ENCODE results near the gene CTNNA3.

The CTNNA3 gene

DNA sequence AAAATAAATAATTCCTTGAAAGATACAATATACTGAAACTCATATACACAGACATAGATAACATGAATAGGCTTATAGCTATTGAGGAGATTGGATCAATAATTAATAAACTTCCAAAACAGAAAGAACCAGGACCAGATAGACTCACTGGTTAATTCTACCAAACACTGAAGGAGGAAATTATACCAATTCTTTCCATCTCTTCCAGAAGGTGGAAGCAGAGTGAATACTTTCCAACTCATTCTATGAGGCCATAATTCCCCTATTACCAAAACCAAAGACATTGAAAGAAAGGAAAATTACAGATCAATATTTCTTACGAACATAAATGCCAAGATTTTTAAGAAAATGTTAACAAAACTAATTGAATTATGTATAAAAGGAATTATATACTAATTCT lies 1394.9 kb downstream of the CTNNA3 start:
- no peak for DNase-seq (ENCODE audit: low read depth in 2 of 2)

DNA sequence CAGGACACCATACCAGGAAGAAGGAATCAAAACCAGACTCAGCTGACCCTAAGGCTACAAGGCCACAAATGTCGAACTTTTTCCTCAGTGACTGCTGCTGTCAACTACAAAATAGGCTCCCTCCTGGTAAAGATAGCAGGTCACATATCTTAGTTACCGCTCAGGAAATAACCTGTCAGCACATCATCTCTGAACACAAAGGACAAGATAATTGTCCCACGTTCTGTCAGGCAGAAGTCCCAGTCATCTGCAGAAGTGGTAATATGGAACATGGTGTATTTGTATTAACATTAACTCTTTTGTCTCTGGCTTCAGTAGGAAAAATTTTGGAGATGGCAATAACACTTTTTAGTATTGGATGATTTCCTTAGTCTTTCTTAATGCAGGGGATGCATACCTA lies 1400.4 kb downstream of the CTNNA3 start:
- no peak for DNase-seq (ENCODE audit: low read depth in 2 of 2)

DNA sequence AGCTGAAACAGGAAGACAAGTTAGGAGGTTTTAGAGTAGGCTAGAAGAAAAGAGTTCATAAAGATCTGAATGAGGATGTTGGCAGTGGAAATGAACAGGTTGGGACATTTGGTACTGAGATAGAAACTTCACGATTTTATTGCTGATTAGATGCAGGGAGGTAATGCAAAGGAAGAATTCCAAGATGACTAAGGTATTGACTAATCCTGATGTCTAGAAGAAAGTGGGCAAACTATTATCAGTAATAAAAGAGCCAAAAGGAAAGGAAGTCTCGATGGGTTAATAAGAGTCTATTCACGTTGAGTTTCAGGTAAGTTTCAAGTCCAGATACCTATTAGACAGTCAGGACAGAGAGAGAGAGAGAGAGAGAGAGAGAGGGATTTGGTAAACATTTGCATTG lies 1401.5 kb downstream of the CTNNA3 start:
- no peak for DNase-seq (ENCODE audit: low read depth in 2 of 2)

- DNase-seq (ENCODE audit: low read depth in 2 of 2) = no peak
These were observed 1403.1 kb downstream of the CTNNA3 start for GRCh38 chr10:66292922-66293321.

- DNase-seq (ENCODE audit: low read depth in 2 of 2) = no peak
These were observed 1403.5 kb downstream of the CTNNA3 start for GRCh38 chr10:66292456-66292855.

DNA sequence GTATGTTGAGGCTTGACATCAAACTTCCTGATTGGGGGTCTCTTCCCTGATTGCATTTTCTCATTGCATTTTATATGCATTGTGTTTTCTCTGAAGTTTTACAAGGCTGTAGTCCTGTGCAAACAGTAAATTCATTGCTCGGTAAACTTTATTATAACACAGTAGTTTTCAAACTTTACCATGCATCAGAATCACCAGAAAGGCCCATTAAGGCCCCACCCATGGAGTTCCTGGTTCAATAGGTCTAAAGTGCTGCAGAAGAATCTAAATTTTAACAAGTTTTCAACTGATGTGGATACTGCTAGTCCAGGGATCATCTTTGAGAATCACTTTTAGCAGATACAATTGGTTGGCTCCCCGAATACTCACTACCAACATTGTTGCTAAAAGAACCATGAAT lies 1404.9 kb downstream of the CTNNA3 start:
- no peak for DNase-seq (ENCODE audit: low read depth in 2 of 2)

GRCh38 chr10:66284621-66285020 lies 1411.4 kb downstream of the CTNNA3 start:
- no peak for DNase-seq (ENCODE audit: low read depth in 2 of 2)

DNA sequence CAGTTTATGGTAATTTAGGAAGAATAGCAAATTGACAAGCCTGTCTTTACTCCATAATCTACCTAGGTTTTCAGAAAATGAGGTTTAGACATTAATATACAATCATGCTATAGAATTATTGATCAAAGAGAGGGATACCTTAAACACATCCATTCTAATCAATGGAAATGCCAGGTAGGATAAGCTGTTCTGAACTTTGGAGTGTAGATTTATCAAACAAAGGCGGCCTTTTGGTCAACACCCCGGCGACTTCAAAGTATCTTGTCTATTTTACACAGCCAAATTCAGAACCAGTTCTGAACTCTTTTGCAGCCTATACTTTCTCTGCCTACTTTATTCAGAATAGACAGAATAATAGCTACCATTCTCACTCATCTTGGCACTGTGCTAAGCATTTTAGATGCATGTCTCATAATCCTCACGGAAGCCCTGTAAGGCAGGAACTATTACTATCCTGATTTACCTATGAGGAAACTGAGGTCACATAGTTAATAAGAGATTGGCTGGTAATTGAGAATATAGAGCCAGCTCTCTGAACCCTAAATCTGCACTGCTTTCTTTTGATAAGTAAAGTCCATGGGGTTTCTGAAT lies 1412.0 kb downstream of the CTNNA3 start:
- DNase-seq (ENCODE audit: low read depth in 2 of 2) = no peak

GRCh38 chr10:66283064-66283463 lies 1412.9 kb downstream of the CTNNA3 start:
- DNase-seq (ENCODE audit: low read depth in 2 of 2) = no peak

- no peak for DNase-seq (ENCODE audit: low read depth in 2 of 2)
These were observed 1414.7 kb downstream of the CTNNA3 start for GRCh38 chr10:66281327-66281726.

DNA sequence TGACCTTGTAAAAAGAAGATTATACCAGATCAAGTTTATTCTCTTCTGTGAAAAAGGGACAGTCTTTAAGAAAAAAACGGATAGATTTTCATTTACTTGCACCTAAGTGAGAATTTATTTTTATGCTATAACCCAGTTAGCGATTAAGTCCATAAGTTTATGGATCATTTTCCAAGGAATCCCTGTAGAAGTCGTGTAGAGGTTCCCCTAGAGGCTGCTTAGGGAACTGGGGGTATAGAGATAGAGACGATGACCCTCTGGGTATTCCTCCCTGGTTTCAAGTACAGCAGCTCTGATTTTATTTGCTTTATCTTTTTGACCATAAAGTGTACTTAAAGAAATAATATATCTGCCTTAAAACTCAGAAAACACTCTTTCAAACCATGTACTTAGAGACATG lies 1418.5 kb downstream of the CTNNA3 start:
- no peak for DNase-seq (ENCODE audit: low read depth in 2 of 2)

GRCh38 chr10:66273966-66274519 lies 1422.0 kb downstream of the CTNNA3 start:
- DNase-seq (ENCODE audit: low read depth in 2 of 2) = no peak

DNA sequence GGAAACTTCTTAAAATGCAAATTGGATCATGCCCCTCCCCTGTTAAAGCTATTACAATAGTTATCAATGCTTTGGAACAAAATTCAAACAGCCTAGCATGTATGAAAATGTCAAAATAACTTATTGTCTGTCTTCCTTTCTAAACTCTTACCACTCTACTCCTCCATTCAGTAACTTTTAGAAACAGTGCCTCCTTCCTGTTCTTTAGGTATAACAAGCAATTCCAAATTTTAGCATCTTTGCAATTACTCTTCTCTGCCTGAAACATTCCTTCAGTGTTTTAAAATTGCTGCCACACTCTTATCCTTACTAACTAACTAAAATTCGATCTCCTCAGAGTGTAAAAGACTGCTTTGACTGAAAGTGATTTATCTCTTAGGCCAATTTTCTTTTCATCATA lies 1430.6 kb downstream of the CTNNA3 start:
- DNase-seq (ENCODE audit: low read depth in 2 of 2) = no peak

GRCh38 chr10:66259836-66260235 lies 1436.2 kb downstream of the CTNNA3 start:
- no peak for DNase-seq (ENCODE audit: low read depth in 2 of 2)

- DNase-seq (ENCODE audit: low read depth in 2 of 2) = no peak
These were observed 1437.3 kb downstream of the CTNNA3 start for GRCh38 chr10:66258693-66259092.

DNA sequence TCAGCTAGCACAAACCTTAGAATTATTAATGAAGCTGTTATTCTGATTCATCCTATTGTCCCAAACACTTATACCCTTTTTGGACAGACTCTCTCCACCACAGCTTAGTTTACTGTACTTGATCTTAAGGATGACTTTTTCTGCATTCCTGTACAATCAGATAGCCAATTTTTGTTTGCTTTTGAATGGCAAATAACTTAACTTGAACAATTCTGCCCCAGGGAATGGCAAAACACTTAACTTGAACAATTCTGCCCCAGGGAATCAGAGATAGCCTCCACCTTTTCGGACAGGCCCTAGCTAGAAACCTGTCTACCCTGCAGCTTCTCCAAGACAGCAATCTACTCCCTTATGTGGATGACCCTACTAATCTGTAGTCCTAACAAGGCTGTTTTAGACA lies 1438.2 kb downstream of the CTNNA3 start:
- DNase-seq (ENCODE audit: low read depth in 2 of 2) = no peak

GRCh38 chr10:66252986-66253385 lies 1443.0 kb downstream of the CTNNA3 start:
- DNase-seq (ENCODE audit: low read depth in 2 of 2) = no peak

GRCh38 chr10:66246177-66246576 lies 1449.8 kb downstream of the CTNNA3 start:
- no peak for DNase-seq (ENCODE audit: low read depth in 2 of 2)

- no peak for DNase-seq (ENCODE audit: low read depth in 2 of 2)
These were observed 1451.0 kb downstream of the CTNNA3 start for GRCh38 chr10:66244953-66245352.

- DNase-seq (ENCODE audit: low read depth in 2 of 2) = no peak
These were observed 1453.1 kb downstream of the CTNNA3 start for GRCh38 chr10:66242885-66243284.

GRCh38 chr10:66239062-66239461 lies 1456.9 kb downstream of the CTNNA3 start:
- no peak for DNase-seq (ENCODE audit: low read depth in 2 of 2)

DNA sequence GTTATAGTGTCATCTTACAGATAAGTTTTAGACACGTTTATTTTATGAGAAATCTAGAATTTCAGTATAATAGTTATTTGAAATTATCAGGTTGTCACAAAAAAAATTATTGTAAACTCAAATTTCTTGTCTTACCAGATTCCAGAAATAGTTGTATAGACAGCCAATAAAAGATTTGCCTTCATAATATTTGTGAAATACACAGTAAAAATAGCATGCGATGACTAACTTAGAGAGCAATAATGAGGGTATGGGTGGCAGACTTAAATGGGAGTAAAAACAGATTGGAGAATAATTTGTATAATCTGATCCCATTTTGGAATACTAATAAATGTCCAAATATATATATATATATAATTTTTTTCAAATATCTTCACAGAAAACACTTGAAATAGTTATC lies 1457.7 kb downstream of the CTNNA3 start:
- no peak for DNase-seq (ENCODE audit: low read depth in 2 of 2)

- DNase-seq (ENCODE audit: low read depth in 2 of 2) = no peak
These were observed 1461.1 kb downstream of the CTNNA3 start for GRCh38 chr10:66234872-66235271.

DNA sequence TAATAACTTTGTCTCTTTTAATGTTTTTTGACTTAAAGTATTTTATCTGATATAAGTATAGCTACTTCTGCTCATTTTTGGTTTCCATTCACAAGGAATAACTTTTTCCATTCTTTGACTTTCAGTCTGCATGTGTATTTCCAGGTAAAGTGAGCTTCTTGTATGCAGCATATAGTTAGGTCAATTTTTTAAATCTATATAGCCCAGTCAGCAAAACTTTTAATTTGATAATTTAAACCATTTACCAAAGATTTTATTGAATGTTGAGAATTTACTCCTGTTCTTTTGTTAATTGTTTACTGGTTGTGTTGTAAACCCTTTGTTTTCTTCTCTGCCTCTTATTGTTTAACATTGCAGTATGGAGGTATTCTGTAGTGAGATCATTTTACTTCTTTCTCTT lies 1467.1 kb downstream of the CTNNA3 start:
- no peak for DNase-seq (ENCODE audit: low read depth in 2 of 2)

Measured in fibroblast of skin of left quadriceps (primary cell).